Activated naive CD4-positive, alpha-beta T cell treated with Interleukin-2 at 50 U/mL for 16 hours (primary cell): Measurements from ENCODE around the gene HRAS.

Experiments used
- DNase-seq: peaks from one replicate; pipeline ENCODE4 v3.0.0-alpha.2; 2020

Gene HRAS

DNA sequence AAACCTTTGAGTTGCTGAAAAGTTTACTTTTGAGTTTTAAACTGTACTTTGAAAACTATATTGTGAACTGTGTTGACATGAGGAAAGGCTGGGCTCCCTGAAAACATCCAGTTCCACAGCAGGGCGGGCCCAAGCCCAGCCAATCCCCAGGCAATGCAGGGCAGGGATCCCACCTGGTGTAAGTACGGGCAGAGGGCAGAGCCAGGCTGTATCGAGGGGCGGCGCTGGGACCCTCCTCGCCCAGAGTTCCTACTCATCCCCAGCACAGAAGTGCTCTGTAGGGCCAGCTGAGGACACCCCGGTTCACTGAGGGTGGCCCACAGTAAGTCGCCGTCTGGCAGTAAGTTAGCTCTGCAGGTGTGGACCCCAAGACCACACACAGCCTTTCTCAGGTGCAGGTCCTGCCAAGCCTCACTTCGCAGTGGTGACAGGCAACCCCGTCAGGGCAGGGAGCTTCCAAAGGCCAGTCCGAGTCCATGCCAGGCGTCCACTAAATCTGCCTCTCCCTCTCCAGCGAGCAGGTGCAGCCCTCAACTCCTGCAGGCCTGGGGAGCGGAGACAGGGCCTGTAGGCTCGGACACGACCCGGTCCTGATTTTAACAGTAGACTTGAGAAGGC, 31.7 kb upstream of the HRAS start:
- no peak for DNase-seq

DNA sequence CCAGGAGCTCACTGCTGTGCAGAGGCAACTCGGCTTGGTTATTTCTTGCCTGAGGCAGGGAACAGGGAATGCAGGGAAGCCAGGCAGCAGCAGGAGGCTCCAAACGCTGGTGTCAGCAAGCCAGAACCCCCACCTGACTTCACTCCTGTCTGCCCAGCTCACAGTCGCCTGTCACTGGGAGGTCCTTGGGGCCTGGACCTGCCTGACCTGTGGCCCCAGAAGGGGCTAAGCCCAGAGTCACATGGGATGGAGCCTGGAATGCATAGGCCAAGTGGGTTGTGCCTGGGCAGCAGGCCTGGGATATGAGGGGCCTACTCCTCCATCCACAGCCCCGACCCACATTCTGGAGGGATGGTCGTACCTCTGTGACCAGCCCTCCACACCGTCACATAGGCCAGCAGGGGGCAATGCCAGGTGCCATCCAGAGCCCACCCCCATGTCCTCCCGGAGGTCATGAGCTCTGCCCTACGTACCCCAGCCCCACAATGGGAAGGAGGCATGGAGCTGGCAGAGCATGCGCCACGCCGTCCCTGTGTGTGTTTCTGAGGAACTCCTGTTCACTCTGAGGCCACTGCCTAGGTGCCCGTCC, 30.6 kb upstream of the HRAS start:
- no peak for DNase-seq

DNA sequence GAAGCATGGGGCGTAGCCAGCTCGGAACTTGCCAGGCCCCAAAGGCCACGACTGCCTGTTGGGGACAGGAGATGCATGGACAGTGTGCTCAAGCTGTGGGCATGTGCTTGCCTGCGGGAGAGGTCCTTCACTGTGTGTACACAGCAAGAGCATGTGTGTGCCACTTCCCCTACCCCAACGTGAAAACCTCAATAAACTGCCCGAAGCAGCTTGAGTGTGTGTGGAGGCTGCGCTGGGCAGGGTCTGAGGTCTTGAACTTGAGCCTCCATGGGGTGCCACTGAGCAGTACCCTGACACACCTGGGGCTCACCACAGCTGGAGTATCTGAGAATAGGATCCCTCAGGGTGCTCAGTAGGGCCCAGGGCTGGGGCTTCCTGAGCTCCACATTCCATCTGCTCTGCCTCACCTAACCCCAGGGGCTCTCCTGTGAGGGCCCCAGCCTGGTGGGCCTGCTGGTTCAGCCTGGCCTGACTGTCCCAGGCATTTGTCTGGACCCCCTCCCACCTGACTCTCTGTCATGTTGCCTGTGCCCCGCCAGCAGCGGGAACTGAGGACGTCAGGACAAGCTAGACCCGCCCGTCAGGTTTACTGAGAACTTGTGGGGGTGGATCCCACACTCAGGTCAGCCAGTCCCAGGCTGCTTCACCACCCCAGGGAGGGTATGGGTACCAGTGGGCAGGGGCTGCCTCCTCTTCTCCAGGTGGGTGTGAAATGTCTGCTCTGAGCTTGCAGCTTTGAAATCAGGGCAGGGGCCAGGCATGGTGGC, 28.6 kb upstream of the HRAS start:
- DNase-seq: no peak

DNA sequence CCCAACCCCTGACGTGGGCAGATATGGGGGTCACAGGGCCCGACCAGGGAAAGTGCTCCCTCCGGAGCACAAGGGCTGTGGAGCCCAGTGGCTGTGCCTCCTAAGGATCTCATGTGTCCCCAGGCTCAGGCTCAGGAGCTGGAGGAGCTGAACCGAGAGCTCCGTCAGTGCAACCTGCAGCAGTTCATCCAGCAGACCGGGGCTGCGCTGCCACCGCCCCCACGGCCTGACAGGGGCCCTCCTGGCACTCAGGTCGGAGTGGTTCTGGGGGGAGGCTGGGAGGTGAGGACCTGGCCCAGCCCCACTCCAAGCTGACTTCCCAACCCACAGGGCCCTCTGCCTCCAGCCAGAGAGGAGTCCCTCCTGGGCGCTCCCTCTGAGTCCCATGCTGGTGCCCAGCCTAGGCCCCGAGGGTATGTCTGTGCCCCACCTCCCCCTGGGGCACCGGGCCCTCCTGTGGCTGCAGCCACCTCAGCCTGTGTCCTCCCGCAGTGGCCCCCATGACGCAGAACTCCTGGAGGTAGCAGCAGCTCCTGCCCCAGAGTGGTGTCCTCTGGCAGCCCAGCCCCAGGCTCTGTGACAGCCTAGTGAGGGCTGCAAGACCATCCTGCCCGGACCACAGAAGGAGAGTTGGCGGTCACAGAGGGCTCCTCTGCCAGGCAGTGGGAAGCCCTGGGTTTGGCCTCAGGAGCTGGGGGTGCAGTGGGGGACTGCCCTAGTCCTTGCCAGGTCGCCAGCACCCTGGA, 27.9 kb upstream of the HRAS start:
- no peak for DNase-seq

DNA sequence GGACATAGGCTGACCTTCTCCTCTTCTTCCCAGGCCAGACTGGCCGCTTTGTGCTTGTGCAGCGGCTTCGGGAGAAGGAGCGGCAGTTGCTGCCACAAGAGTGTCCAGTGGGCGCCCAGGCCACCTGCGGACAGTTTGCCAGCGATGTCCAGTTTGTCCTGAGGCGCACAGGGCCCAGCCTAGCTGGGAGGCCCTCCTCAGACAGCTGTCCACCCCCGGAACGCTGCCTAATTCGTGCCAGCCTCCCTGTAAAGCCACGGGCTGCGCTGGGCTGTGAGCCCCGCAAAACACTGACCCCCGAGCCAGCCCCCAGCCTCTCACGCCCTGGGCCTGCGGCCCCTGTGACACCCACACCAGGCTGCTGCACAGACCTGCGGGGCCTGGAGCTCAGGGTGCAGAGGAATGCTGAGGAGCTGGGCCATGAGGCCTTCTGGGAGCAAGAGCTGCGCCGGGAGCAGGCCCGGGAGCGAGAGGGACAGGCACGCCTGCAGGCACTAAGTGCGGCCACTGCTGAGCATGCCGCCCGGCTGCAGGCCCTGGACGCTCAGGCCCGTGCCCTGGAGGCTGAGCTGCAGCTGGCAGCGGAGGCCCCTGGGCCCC, 26.8 kb upstream of the HRAS start:
- no peak for DNase-seq

DNA sequence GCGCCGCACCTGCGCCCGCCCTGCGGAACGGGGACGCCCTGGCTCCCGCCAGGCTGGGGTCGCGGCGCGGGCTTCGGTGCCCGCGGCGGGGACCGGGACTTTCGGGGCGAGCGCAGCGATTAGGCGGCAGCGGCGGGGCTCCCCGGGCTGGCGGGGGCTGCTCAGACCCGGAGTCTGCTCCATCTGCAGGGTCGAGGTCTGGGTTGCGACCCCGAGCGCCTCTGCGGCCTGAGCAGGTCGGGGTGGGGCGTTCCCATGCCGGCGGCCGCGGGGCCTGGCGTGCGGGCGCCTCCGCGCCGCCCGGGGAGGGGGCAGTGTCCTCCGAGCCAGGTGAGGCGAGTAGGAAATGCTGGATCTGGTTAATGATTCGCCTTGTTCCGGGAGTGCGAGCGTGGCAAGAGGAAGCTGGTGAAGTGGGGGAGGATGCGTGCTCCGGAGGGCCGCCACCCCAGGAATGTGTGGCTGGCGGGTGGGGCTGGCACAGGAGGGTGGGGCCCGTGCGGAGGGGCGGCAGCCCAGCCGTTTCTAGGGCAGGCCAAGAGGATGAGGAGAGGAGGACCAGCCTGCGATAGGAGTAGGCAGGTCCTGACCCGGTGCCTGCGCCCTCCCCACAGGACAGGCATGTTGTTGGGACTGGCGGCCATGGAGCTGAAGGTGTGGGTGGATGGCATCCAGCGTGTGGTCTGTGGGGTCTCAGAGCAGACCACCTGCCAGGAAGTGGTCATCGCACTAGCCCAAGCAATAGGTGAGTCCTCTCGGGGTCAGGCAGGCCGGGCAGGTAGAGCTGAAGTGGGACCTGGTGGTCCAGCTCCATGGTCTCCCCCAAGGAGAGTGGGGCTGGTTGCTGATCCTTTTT, 26.0 kb upstream of the HRAS start:
- DNase-seq: no peak

DNA sequence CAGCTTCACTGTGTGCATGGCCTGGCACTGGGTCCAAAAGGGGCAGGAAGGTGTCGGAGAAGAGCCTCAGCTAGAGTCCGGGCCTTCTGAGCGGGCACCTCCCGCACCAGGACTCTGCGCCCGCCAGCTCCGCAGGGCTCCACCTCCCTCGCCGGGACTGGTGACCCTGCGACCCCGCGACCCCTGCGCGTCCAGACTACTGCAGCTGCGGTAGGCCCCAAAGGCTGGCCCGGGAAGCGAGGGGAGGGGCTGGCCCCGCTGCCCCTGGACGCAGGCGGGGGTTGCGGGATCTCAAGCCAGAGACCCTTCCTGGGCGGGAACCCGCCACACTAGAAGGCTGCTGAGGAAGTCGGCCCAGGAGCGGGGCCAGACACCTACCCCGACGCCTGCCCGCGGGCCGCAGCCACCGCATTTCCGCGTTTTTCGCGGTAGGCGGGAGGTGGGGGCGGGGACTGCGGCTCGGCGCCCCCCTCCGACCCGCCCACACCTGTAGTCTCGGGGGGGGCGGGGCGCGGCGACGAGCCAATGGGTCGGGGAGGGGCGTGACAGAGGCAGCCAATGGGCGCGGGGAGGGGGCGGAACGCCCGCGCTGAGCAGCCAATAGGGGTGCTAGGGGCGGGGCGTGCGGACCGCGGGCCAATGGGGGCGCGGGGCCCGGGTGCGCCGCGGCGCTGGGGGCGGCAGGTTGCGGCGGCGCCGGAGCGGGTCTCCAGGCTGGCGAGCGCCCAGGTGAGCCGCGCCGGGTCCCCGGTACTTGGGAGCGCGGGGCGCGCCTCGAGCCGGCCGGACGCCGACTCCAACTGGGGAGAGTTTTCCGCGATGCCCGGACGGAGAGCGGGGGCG, 25.1 kb upstream of the HRAS start, which contains the start of the genes LMNTD2 and RASSF7:
Gene LMNTD2, minus strand, starts transcription at position 434 of the 843 bp plus-strand sequence. Its CDS starts 22 bp downstream, at position 412.
Gene RASSF7, plus strand, starts transcription at position 666 of the 843 bp plus-strand sequence. CDS start 799 bp downstream, outside the sequence.
- peak; percentile 96 for DNase-seq

DNA sequence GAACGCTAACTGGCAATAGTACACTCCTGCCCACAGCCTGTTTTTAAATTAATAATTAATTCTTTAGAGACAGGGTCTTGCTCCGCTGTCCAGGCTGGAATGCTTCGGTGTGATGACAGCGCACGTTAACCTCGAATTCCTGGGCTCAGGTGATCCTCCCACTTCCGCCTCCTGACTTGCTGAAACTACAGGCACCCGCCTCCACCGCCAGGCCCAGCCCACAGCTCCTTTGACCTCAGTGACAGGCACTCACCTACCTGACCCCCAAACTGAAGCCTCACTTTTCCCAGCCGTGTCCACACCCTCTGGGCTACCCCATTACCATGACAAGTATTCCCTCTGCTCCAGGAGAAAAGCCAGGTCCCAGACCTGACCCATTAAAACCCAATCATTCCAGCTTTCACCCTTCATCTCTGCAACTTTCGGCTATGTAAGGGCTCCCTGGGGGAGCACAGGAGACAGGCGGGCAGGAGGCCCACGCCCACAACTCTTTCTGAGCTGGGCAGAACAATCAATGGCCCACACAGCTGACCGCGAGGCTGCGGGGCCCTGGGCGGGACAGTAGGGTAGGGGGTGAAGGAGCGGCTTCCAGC, 24.4 kb upstream of the HRAS start:
- DNase-seq: no peak

DNA sequence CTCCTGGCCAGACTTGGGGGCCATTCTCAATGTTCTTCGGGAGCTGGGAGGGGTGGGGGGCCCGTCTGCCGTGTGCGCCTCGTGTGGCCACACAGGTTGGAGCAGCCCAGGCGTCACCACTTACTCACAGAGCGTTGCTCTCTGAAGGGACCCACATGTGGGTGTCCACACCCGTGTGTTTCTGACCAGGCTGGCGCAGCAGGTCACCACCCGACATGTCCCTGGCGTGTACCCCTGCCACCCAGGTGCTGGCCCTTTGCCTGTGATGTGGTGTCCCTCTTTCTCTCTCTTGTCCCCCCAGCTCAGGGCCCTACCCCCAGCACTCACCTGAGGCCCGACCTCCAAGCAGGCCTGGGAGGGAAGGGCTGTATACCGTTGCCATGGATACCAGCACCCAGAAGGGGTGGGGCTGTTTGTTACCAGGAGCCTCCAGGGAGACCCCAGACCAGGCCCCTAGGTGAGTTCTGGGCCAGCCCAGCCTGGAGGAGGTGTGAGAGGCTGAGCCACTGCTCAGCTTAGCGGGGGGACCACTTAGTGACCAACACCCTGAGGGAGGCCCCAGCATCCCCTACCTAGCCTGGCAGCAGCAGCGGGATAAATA, 23.7 kb upstream of the HRAS start:
- no peak for DNase-seq

DNA sequence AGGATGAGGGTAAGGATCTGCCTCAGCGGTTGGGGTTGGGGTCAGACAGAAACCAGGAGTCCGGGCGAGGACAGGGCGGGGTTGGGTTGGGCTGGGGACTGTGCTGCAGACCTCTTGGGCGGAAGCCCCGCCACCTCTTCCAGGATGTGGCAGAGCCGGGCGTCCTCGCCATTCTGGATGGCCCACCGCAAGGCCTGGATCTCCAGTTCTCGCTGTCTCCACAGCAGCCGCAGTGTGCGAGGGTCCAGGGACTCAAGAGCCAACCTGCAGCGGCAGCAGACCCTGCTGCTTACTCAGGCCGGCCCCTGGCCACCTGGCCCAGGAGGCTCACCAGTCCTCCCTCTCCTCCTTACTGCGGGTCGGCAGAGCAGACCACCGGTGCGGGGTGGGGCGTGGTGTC, 23.1 kb upstream of the HRAS start:
- DNase-seq: no peak

DNA sequence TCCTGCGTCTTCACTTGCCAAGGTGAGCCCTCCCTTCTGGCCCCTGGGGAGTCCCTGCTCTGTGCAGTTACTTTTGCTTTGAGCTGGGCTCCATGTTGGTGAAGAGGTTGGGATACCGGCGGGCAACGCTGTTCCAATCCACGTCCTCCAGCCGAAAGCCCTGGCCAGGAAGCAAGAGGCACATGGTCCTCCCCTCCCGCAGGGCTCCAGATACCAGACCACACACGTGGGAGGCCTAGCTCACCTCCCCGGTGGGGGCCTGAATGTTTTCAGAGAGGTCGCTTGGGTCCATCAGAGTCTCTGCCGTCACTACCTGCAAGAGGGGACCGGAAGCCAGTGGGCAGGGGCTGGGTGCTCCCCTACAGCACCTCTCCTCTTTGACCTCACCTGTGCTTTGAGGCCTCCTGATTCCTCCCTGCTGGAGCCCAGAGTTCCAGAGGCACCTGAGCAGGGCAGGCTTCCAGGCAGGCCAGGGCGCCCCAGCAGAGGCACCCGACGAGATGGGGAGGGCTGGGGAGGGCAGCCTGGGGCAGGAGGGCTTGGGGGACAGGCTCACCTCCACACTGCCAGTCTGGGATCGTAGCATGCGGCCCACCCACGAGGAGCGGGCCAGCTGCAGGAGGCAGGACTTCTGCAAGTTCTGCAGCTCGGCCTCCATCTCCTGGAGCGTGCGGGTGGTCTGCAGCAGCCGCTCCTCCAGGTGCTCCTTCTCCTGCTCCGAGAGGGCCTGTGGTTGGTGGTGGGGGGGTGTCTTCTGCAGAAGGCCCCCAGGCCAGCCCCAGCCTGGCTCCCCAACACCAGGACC, 22.2 kb upstream of the HRAS start:
- DNase-seq: no peak

DNA sequence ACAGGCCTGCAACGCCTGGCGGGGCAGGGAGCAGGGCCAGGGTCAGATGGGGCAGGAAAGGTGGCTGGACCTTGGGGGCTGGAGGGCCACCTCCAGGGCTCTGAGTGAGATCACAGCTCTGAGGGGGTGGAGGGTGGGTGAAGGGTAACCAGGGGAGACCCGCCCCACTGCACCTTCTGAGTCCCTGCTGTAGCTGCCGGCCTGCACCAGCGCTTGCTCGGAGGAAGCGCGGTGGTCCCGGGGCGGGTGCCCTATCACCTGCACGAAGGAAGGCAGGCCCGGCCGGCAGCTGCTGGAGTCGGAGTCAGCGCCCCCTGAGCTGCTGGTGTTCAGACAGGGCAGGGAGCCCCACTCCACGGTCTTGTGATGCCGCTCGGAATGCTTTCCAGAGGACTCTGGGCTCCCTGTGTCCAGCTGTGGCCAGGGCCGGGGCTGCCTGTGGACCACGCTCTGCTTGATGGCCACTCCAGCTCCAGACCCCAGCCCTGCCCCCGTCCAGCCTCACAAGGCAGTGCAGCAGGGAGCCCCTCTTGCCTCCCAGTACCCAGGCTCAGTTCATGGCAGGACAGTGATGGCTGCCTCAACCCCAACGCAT, 21.4 kb upstream of the HRAS start:
- no peak for DNase-seq

DNA sequence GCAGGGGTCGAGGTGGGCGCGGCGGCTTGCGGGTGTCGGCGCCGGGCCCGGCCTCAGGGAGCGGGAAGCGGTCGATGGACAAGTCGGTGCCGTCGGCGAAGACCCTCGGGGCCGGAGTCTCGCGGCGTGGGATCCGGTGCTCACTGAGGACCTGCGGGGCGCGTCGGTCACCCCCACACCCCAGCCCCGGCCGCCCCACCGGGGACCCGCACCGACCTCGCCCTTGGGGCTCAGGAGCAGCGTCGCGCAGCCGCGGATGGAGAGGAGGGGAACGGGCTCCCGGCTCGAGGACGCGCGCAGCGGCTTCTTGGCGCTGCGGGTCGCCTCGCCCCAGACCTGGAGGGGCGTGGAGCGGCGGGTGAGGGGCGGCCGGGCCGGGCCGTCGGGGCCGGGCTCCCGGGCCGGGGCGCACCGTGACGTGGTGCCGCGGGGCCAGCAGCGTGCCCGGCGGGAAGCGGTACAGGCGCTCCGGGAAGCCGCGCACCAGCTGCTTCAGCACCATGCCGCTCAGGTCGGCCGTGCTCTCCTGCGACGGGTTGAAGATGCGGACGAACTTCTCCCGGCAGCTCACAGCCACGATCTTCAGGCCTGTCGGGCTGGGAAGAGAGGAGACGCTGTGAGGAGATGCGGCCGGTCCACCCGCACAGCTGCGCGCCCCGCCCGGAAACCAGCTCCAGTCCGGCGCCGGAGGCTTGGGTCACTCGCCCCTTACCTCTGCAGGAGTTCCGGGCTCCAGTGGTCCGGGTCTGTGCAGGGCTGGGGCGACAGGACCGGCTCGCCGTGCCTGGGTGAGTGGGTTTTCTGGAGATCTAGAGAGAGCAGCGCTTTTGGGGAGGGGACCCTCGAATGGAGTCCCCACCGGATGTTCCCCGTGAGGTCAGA, 20.6 kb upstream of the HRAS start:
- no peak for DNase-seq

DNA sequence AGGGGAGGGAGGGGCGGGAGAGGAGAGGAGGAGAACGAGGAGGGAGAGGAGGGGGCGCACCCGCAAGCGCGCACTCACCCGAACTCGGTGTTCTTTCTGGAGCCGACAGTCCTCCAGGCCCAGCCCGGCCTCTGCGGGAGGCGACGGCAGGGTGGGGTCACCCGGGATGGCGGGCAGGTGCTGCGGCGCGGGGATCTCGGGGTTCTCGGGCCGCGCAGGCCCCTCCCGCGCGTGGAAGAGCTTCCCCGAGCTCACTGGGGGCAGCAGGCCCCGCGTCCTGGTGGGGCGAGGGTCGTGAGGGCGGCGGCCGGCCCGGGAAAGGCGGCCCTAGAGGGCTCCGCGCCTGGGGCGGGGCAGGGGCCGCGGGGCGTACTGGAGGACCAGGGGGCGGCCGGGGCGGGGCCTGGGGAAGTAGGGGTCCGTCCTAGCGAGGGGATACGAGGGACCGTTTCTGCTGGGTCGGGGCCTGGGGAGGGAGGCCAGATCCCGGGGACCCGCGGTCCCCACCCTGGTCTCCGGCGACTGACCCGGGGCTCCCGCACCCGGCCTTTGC, 19.9 kb upstream of the HRAS start:
- no peak for DNase-seq

DNA sequence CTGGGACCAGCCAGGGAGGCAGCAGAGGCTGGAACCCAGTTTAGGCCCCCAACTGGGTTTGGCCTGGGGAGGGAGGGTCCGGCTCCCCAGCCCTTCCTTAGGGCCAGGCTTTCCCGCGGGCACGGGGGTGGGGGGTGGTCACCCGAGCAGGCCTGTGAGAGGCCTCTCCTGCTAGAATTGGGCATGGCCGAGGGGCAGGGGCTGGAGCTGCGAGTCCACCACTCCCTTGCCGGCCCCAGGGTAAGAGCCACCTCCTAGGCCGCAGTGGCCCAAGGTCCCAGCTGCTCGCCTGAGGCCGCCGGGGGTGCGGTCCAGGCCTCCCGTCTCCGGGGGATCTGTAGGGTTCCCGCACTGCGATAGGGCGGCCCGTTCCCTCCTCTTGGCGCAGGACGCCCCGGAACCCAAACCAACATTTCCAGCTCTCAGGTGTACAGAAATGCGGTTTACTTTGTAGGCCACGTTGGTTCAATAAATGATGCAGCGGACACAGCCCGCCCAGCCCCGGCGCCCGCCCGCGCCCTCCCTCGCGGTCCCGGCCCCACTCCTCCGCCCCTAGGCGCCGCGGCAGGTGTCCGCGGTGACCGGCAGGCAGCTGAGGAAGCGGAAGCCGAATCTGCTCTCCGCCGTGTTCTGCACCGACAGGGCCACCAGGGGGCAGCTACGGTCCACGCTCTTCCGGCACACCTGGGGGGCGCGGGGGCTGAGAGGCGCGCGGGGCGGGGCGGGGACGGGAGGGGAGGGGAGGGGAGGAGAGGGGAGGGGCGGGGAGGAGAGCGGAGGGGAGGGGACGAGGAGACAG, 19.3 kb upstream of the HRAS start:
- DNase-seq: peak; percentile 79

DNA sequence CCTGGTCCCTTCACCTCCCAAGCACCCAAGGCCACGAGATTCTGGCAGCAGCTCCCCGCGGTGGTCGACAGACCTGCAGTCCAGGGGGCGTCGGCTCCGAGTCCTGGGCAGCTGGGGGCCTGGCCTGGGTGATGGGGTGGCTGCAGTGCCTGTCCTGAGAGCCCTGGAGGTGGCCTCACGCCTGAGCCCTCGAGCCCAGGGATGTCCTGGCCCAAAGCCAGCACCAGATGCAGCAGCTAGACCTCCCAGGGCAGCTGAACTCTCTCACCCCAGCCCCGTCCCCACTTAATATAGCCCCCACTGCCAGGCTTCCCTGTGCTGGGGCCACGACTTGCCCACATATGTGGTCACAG, 18.6 kb upstream of the HRAS start:
- DNase-seq: no peak
